Measurements from ENCODE around the gene TIAM1.

GRCh38 chr21:31128234-31128633 lies 215.8 kb downstream of the TIAM1 start:
- no peak for TF ChIP-seq ATF3 (CRISPR knock-in tag; conservative IDR thresholded peaks at IDR 0.05)
- TF ChIP-seq, protein P1, sequence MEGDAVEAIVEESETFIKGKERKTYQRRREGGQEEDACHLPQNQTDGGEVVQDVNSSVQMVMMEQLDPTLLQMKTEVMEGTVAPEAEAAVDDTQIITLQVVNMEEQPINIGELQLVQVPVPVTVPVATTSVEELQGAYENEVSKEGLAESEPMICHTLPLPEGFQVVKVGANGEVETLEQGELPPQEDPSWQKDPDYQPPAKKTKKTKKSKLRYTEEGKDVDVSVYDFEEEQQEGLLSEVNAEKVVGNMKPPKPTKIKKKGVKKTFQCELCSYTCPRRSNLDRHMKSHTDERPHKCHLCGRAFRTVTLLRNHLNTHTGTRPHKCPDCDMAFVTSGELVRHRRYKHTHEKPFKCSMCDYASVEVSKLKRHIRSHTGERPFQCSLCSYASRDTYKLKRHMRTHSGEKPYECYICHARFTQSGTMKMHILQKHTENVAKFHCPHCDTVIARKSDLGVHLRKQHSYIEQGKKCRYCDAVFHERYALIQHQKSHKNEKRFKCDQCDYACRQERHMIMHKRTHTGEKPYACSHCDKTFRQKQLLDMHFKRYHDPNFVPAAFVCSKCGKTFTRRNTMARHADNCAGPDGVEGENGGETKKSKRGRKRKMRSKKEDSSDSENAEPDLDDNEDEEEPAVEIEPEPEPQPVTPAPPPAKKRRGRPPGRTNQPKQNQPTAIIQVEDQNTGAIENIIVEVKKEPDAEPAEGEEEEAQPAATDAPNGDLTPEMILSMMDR (IDR thresholded peaks at IDR 0.05), result no peak
- TF ChIP-seq ZNF423 (CRISPR knock-in tag; IDR thresholded peaks at IDR 0.05), result no peak
- TF ChIP-seq MAX (CRISPR knock-in tag; IDR thresholded peaks at IDR 0.05), result no peak
- TF ChIP-seq, protein P2, sequence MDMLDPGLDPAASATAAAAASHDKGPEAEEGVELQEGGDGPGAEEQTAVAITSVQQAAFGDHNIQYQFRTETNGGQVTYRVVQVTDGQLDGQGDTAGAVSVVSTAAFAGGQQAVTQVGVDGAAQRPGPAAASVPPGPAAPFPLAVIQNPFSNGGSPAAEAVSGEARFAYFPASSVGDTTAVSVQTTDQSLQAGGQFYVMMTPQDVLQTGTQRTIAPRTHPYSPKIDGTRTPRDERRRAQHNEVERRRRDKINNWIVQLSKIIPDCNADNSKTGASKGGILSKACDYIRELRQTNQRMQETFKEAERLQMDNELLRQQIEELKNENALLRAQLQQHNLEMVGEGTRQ (CRISPR knock-in tag; IDR thresholded peaks at IDR 0.05), result no peak
- TF ChIP-seq NR1H2 (CRISPR knock-in tag; IDR thresholded peaks at IDR 0.05), result no peak
- TF ChIP-seq CREM (CRISPR knock-in tag; IDR thresholded peaks at IDR 0.05), result no peak
- TF ChIP-seq ATF2 (CRISPR knock-in tag; IDR thresholded peaks at IDR 0.05; ENCODE audit: borderline replicate concordance, low read depth), result no peak
- TF ChIP-seq ZNF138 (CRISPR knock-in tag; conservative IDR thresholded peaks at IDR 0.05), result no peak
- no peak for TF ChIP-seq CREB1 (CRISPR knock-in tag; IDR thresholded peaks at IDR 0.05)
- TF ChIP-seq CBFB (CRISPR knock-in tag; IDR thresholded peaks at IDR 0.05; ENCODE audit: low read depth), result no peak
- TF ChIP-seq MYBL2 (CRISPR knock-in tag; IDR thresholded peaks at IDR 0.05), result no peak

Data from WTC11 (cell line).